Natural killer cell (primary cell): ENCODE results near the gene SYNJ2. TPM values are rescaled to one million over a fixed set of nuclear protein-coding genes. Genes with fewer than 3 reads are reported as not detected.
A peak's percentile ranks its signal among the peaks of the same experiment; 100 is the strongest.

Experiments
- ATAC-seq, 3 donors: fragments of 150-1000 bp in 2 of 3; fragments of 200-7000 bp in 1 of 3; cut with Tn5 transposase; 1 replicate in 1 of 3; 2 replicates in 2 of 3; pipeline ENCODE4 v1.10.0; 2021; ENCODE audit warnings: mild to moderate bottlenecking in 2 of 3, moderate library complexity in 2 of 3
- DNase-seq, 2 donors: peaks; one replicate each; pipeline versions ENCODE4 v3.0.0 to v3.0.0-alpha.2; 2013 to 2021; ENCODE audit warnings: mixed read lengths in 1 of 2
- H3K27ac ChIP-seq: one replicate; pipeline ENCODE4 v1.5.1; 2013; ENCODE audit warnings: mild to moderate bottlenecking, low read length
- H3K27me3 ChIP-seq: one replicate; pipeline ENCODE4 v1.6.1; 2013; ENCODE audit warnings: low read length; ENCODE audit not compliant: control insufficient read depth, insufficient read depth
- H3K36me3 ChIP-seq: one replicate; pipeline ENCODE4 v1.6.1; 2013; ENCODE audit warnings: low read length; ENCODE audit not compliant: control insufficient read depth, insufficient read depth
- H3K4me1 ChIP-seq: one replicate; pipeline ENCODE4 v1.6.1; 2013; ENCODE audit warnings: low read length; ENCODE audit not compliant: control insufficient read depth, insufficient read depth
- H3K4me3 ChIP-seq: one replicate; pipeline ENCODE4 v1.5.1; 2013; ENCODE audit warnings: low read length
- H3K9me3 ChIP-seq: one replicate; pipeline ENCODE4 v1.6.1; 2013; ENCODE audit warnings: low read length; ENCODE audit not compliant: control insufficient read depth, insufficient read depth
- H3K27ac Mint-ChIP-seq, 2 donors: one replicate each; pipeline ENCODE4 v1.8.0; 2022; ENCODE audit warnings: mild to moderate bottlenecking in 2 of 2, mixed read lengths in 2 of 2, moderate library complexity in 1 of 2
- H3K27me3 Mint-ChIP-seq, 2 donors: one replicate each; pipeline ENCODE4 v1.8.0; 2022; ENCODE audit warnings: low read depth in 2 of 2, mixed read lengths in 2 of 2
- H3K36me3 Mint-ChIP-seq: one replicate; pipeline ENCODE4 v1.8.0; 2022; ENCODE audit warnings: mixed read lengths
- H3K4me1 Mint-ChIP-seq, 2 donors: one replicate each; pipeline ENCODE4 v1.8.0; 2022; ENCODE audit warnings: mixed read lengths in 2 of 2
- H3K4me3 Mint-ChIP-seq: one replicate; pipeline ENCODE4 v1.8.0; 2022; ENCODE audit warnings: mild to moderate bottlenecking, moderate library complexity, mixed read lengths
- H3K9me3 Mint-ChIP-seq, 2 donors: one replicate each; pipeline ENCODE4 v1.8.0; 2022; ENCODE audit warnings: mixed read lengths in 2 of 2
- CTCF ChIP-seq: fragments of 200-600 bp; IDR thresholded peaks from one replicate; pipeline ENCODE4 v1.8.0; 2022; ENCODE audit warnings: antibody characterized with exemption
- WGBS: methylation state at CpG from one replicate; pipeline ENCODE4 v1.1.7; 2013; ENCODE audit warnings: missing lambda C conversion rate; ENCODE audit not compliant: insufficient coverage; 5-methylcytosine and 5-hydroxymethylcytosine counted together
- intact Hi-C: fragments of 100-400 bp; cut with micrococcal nuclease; formaldehyde crosslinking; loops from one replicate; pipeline ENCODE4 v1.14.2; 2022
- total RNA-seq, 4 donors: library from RNA; stranded (reverse); fragments of 120-200 nt in 1 of 4; gene quantifications; one replicate each; pipeline versions ENCODE4 v1.2.3 to v1.2.4, GENCODE V29; 2013 to 2022

Gene SYNJ2
- total RNA-seq, 3 donors from 2014 or later (not counting 1 experiment from before 2014, with no cell fraction given), result 24.4 to 47.0 (median 28.0) TPM

- H3K36me3 ChIP-seq, result peaks cover 9% of the 10 kb centered on the region
Measured at GRCh38 chr6:158068893-158069799, 87.5 kb downstream of the SYNJ2 start.

GRCh38 chr6:158069800-158070195 lies 88.1 kb downstream of the SYNJ2 start:
- Mint-ChIP-seq H3K9me3 (no peaks in the 10 kb centered on the region), H3K36me3 (no peaks in the 10 kb centered on the region), H3K27ac (no peak overlapping the region), H3K27me3 (no peaks in the 10 kb centered on the region), H3K4me1 (peaks cover 17 to 24% of the 10 kb centered on the region in 2 donors), H3K4me3 (no peak overlapping the region)
- no peak overlapping the region for H3K27ac ChIP-seq
- H3K4me3 ChIP-seq, result no peak overlapping the region
- intact Hi-C loops, result no loop called here
- H3K4me1 ChIP-seq, result peaks cover 11% of the 10 kb centered on the region
- H3K9me3 ChIP-seq, result no peaks in the 10 kb centered on the region
- H3K36me3 ChIP-seq, result peaks cover 8% of the 10 kb centered on the region
- TF ChIP-seq CTCF, result no peak
- 95% methylated on average over 6 of the region's 6 CpGs for WGBS
- ATAC-seq (no peak), DNase-seq (no peak)
- no peaks in the 10 kb centered on the region for H3K27me3 ChIP-seq

More at GRCh38 chr6:158068893-158069799, 87.5 kb downstream of the SYNJ2 start:
- H3K27ac Mint-ChIP-seq, result peak overlapping the region; percentile 7 to 65
- Histone ChIP-seq H3K4me1 (peaks cover 11% of the 10 kb centered on the region), H3K27ac (no peak overlapping the region), H3K9me3 (no peaks in the 10 kb centered on the region), H3K27me3 (no peaks in the 10 kb centered on the region), H3K4me3 (no peak overlapping the region)
- no peaks in the 10 kb centered on the region for H3K27me3 Mint-ChIP-seq
- H3K36me3 Mint-ChIP-seq, result no peaks in the 10 kb centered on the region
- WGBS, result 87% methylated on average over 12 of the region's 14 CpGs
- H3K4me3 Mint-ChIP-seq, result no peak overlapping the region
- intact Hi-C loops, result no loop called here
- no peak for TF ChIP-seq CTCF
- ATAC-seq (no peak), DNase-seq (no peak)
- H3K9me3 Mint-ChIP-seq, result no peaks in the 10 kb centered on the region
- peaks cover 17 to 24% of the 10 kb centered on the region in 2 donors for H3K4me1 Mint-ChIP-seq

- H3K36me3 Mint-ChIP-seq, result no peaks in the 10 kb centered on the region
- no peak overlapping the region for H3K27ac ChIP-seq
- H3K9me3 Mint-ChIP-seq, result no peaks in the 10 kb centered on the region
- H3K9me3 ChIP-seq, result no peaks in the 10 kb centered on the region
- H3K36me3 ChIP-seq, result peaks cover 9% of the 10 kb centered on the region
- H3K27me3 ChIP-seq, result no peaks in the 10 kb centered on the region
- H3K4me3 ChIP-seq, result no peak overlapping the region
- H3K27ac Mint-ChIP-seq, result no peak overlapping the region
- intact Hi-C loops, result no loop called here
- H3K4me1 ChIP-seq, result peaks cover 11% of the 10 kb centered on the region
- H3K27me3 Mint-ChIP-seq, result no peaks in the 10 kb centered on the region
- peaks cover 17 to 24% of the 10 kb centered on the region in 2 donors for H3K4me1 Mint-ChIP-seq
- no peak overlapping the region for H3K4me3 Mint-ChIP-seq
- WGBS, result 96% methylated on average over 10 of the region's 10 CpGs
- DNase-seq, result no peak
- no peak for TF ChIP-seq CTCF
- ATAC-seq, result no peak
Measured at GRCh38 chr6:158070513-158070912, 88.8 kb downstream of the SYNJ2 start.
